GM21723 (cell line): Measurements from ENCODE around the gene DCAF17.
"Not testable (repeated sequence)": the region's sequence is repeated elsewhere in the genome, so short reads cannot be mapped to it uniquely, and the experiment has no call there.

ENCODE experiments used
- ATAC-seq: cut with Tn5 transposase; IDR thresholded peaks from one replicate; pipeline ENCODE4 v1.9.1; 2021; ENCODE audit warnings: mild to moderate bottlenecking, moderate library complexity; ENCODE audit not compliant: unreplicated experiment

DCAF17 gene

GRCh38 chr2:171447675-171448074 is 13.6 kb downstream of the DCAF17 start:
- ATAC-seq = no peak

DNA sequence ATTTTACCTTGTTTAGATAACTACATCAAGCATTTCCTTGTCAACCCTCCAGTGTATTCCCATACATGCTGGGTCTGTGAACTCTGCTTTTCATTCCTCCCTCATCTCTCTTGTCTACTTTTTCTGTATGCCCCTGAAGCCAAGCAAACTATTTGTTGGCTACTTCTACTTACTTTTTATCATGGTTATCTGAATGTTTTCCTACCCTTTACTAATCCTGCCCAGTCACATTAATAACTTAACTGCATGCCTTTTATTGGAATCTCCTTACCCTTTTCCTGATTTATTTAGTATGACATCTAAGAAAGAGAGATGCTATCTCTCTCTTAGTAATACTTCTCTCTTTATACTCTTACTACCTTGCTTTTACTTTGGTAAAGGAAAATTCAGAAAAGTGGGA is 17.0 kb downstream of the DCAF17 start:
- ATAC-seq = no peak

DNA sequence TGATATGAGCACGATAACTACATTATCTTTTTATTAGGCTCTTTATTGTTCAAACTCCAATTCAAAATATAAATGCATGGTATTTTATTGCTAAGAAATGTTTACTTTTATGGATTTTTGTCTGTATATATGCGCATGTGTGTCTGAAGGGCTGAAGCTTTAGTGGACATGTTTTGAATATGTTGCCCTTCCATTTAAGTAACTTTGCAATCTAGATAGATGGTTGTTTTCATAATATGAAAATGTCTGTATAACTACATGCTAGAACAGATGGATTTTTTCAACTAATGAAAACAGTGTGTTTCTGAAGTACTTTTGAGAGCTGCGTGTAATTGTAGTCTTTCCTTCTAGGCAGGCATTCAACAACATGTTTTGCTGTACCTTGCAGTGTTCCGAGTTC is 18.7 kb downstream of the DCAF17 start:
- ATAC-seq = no peak

GRCh38 chr2:171459498-171459897 is 25.5 kb downstream of the DCAF17 start:
- ATAC-seq = no peak

DNA sequence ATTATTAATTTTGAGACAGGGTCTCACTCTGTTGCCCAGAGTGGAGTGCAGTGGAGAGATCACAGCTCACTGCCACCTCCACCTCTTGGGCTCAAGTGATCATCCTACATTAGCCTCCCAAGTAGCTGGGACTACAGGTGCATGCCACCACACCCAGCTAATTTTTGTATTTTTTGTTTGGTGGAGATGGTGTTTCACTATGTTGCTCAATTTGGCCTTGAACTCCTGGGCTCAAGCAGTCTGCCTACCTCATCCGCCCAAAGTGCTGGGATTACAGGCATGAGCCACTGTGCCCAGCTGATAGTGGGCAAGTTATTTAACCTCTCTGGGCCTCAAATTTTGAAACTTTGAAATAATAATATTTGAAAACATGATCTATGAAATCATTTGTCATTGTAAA is 26.5 kb downstream of the DCAF17 start:
- ATAC-seq = no peak

GRCh38 chr2:171469176-171469575 is 35.1 kb downstream of the DCAF17 start:
- ATAC-seq = no peak

DNA sequence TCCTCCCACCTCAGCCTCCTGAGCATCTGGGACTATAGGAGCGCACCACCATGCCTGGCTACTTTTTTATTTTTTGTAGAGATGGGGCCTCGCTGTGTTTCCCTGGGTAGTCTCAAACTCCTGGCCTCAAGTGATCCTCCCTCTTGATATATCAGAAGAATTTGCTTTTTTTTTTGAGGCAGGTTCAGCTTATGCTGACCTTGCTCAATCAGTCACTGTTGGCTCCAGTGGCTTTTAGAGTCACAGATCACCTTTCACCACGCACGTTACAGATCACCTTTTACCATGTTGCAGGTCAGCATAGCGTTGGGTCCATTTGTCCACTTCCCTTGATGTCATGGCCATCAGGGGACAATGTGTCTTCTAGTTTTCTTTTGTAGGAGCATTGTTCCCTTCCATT is 36.1 kb downstream of the DCAF17 start:
- no peak for ATAC-seq

- no peak for ATAC-seq
These were observed 42.0 kb downstream of the DCAF17 start for GRCh38 chr2:171475979-171476378.

DNA sequence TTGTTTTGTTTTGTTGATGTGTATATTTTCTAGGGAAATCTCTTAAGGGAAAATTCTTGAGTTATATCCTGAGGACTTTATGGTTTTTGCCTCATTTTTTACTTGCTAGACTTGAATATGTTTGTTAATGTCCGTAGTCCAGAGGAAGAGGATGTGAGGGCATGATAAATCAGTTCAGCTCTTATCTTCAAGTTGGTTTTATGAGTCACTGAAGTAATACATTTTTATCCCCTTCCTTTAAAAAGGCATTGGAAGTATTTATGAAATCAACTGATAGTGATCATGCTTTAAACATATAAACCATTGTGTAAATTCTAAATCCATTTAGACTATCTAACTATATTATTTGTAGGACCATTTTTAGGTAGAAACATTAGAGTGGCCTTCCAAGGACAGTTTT is 44.3 kb downstream of the DCAF17 start:
- ATAC-seq = no peak

GRCh38 chr2:171479154-171479814 is 45.3 kb downstream of the DCAF17 start:
- peak; percentile 70 for ATAC-seq

- no peak for ATAC-seq
These were observed 46.9 kb downstream of the DCAF17 start for GRCh38 chr2:171480908-171481307.

DNA sequence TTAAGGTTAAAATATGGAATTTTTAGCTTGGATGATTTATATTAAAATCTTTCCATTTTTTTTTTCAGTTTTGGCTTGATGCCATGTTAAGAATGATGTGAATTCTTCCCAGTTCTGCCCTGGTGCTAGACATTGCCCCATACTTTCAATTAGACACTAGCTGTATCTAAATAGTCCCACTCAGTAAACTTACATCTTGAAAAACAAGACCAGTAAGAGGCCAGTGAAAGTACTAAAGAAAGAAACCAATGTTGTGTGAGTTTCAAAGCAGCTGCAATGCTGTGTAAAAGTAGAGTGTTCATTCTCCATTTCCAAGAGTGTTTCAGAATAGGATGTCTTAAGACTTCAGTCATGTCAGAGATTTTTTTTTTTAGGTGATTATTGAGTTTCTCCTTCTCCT is 48.3 kb downstream of the DCAF17 start:
- peak; percentile 61 for ATAC-seq

DNA sequence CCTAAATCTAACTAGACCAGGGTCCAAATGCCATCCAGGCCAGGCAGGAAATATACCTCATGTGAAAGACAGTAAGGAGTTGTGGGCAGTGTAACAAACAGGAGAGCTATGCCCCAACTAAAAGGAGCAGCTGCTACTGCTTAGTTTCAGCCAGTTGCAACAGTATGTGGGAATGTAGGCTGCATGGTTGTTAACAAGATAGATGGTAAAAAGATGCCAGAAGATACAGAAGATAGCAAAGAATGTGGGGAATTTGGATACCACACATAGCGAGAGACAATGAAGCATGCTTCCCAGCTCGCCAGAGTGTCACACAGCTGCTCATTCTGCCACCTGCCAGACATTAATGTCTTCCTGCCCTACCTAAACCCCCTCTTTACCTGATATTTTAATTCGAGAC is 48.9 kb downstream of the DCAF17 start:
- no peak for ATAC-seq

DNA sequence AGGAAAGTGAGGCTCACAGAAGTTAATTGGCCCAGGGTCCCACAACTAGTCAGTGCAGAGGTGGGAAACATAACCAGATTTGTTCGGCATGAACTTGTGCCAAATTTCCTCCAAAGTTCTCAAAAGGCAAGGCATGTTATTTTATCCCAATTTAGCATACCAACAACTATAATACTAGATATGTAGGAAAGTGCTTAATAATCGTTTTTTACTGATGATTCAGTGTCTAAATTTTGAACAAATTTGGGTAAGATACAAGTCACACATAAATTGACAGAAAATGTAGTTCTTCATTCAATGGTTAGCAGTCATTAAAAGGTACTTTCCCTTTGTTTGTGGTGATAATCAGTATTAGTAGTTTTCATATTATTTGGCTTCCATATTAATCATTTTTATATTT is 49.8 kb downstream of the DCAF17 start:
- no peak for ATAC-seq

GRCh38 chr2:171485116-171485515 is 51.1 kb downstream of the DCAF17 start:
- no peak for ATAC-seq

GRCh38 chr2:171487201-171487600 is 53.2 kb downstream of the DCAF17 start:
- ATAC-seq = no peak

DNA sequence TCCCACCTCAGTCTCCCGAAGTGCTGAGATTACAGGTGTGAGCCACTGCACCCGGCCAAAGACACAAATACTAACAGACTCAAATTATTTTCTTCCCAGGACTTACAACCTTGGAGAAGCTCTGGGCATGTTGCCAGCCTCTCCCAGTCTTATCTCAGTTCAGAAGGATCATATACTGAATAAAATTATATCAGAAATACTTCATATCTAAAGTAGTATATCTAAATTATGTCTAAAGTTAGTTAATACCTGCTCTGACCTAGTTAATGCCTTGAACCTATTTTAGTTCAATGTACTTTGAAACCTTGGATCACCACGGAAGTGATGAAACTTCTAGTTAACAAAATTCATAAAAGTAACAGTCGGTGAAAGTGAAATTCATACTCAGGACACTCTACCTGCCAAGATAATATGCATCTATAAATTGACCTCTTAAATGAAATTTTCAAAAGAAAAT is 53.8 kb downstream of the DCAF17 start:
- no peak for ATAC-seq

- no peak for ATAC-seq
These were observed 56.6 kb downstream of the DCAF17 start for GRCh38 chr2:171490577-171490976.

GRCh38 chr2:171491292-171491691 is 57.3 kb downstream of the DCAF17 start:
- ATAC-seq = no peak

DNA sequence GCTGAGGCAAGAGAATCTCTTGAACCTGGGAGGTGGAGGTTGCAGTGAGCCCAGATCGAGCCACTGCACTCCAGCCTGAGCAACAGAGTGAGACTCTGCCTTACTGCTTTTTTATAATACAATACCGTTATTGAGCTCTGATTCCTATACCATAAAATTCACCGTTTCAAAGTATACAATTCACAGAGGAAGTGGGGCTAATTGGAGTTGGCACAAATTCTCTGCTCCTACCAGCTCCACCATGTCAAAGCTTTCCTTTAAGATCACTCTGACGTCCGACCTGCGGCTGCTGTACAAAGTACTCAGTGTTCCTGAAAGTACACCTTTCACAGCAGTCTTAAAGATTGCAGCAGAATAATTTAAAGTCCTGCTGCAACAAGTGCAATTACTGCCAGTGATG is 58.6 kb downstream of the DCAF17 start:
- ATAC-seq = no peak

DNA sequence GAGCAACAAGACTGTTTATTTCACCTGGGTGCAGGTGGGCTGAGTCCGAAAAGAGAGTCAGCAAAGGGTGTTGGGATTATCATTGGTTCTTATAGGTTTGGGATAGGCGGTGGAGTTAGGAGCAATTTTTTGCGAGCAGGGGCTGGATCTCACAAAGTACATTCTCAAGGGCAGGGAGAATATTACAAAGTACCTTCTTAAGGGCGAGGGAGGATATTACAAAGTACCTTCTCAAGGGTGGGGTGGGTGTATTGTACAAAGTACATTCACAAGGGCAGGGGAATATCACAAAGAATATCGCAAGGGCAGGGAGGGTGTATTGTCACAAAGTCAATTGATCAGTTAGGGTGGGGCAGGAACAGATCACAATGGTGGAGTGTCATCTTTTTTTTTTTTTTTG is 63.6 kb downstream of the DCAF17 start:
- not testable (repeated sequence) for ATAC-seq

DNA sequence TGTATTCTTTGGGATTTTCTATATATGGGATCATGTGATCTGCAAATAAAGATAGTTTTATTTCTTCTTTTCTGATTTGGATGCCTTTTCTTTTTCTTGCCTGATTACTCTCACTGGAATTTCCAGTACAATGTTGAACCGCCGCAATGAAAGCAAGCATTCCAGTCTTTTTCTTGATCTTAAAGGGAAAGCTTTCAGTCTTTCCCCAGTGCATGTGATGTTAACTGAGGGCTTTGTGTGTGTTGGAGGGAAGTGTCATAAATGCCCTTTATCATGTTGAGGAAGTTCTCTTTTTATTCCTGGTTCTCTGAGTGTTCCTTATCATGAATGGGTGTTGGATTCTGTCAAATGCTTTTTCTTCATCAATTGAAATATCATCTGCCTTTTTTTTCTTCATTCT is 71.3 kb downstream of the DCAF17 start:
- no peak for ATAC-seq
